Left lung (tissue), 10 donors: ENCODE measurements around the gene GRIA2. TPM values are rescaled to one million over a fixed set of nuclear protein-coding genes. Genes with fewer than 3 reads are reported as not detected.

Source experiments
- ATAC-seq: fragments of 200-7000 bp; cut with Tn5 transposase; one replicate; pipeline ENCODE4 v1.9.1; 2020; ENCODE audit warnings: moderate library complexity
- DNase-seq, 4 donors: peaks; one replicate each; pipeline ENCODE4 v3.0.0-alpha.2; 2013 to 2020
- H3K27ac ChIP-seq, 2 donors: fragments of 200-600 bp; sonication (generic) in 1 of 2; one replicate each; pipeline versions ENCODE4 v1.5.0 to v1.8.0; 2020 to 2021
- H3K27me3 ChIP-seq, 2 donors: fragments of 200-600 bp; sonication (generic) in 1 of 2; one replicate each; pipeline versions ENCODE4 v1.5.0 to v1.8.0; 2020 to 2021
- H3K36me3 ChIP-seq, 2 donors: fragments of 200-600 bp; sonication (generic) in 1 of 2; one replicate each; pipeline versions ENCODE4 v1.5.0 to v1.8.0; 2020 to 2021
- H3K4me1 ChIP-seq, 2 donors: fragments of 200-600 bp; one replicate each; pipeline ENCODE4 v1.8.0; 2021
- H3K4me3 ChIP-seq, 2 donors: fragments of 200-600 bp; sonication (generic) in 1 of 2; one replicate each; pipeline versions ENCODE4 v1.5.0 to v1.8.0; 2020 to 2021; ENCODE audit warnings: mild to moderate bottlenecking in 1 of 2
- H3K9me3 ChIP-seq, 2 donors: fragments of 200-600 bp; sonication (generic) in 1 of 2; one replicate each; pipeline versions ENCODE4 v1.5.0 to v1.8.0; 2020 to 2021
- intact Hi-C, 2 donors: fragments of 100-400 bp; cut with DNase I; formaldehyde crosslinking; loops; one replicate each; pipeline versions ENCODE4 v1.11.2 to v1.14.2; 2022
- polyA plus RNA-seq, 6 donors: library from polyadenylated mRNA; unstranded; fragments of 120-200 nt; gene quantifications; one replicate each; pipeline ENCODE4 v1.2.1, GENCODE V29; 2013; ENCODE audit not compliant: insufficient read length in 6 of 6
- total RNA-seq, 2 donors: library from RNA; stranded (reverse); fragmentation: NEBNext Ultra II Directional; extraction: Animal tissue kit (Norgen Biotek cat#: 25700); gene quantifications; one replicate each; pipeline ENCODE4 v1.2.1, GENCODE V29; 2021
- TF ChIP-seq, protein P1 (sequence below), 2 donors: fragments of 200-600 bp; sonication (generic) in 1 of 2; IDR thresholded peaks; one replicate each; pipeline versions ENCODE4 v1.5.0 to v1.8.0; 2021; ENCODE audit warnings: antibody characterized with exemption in 2 of 2
- donor health status: DM: no; HTN: yes; CAD: no.
- donor health status: DM: no; HTN: no; CAD: no.

GRIA2 gene
- total and polyA plus RNA-seq, 8 donors = 1.5 to 3.5 (median 1.9) TPM; not detected in 2

DNA sequence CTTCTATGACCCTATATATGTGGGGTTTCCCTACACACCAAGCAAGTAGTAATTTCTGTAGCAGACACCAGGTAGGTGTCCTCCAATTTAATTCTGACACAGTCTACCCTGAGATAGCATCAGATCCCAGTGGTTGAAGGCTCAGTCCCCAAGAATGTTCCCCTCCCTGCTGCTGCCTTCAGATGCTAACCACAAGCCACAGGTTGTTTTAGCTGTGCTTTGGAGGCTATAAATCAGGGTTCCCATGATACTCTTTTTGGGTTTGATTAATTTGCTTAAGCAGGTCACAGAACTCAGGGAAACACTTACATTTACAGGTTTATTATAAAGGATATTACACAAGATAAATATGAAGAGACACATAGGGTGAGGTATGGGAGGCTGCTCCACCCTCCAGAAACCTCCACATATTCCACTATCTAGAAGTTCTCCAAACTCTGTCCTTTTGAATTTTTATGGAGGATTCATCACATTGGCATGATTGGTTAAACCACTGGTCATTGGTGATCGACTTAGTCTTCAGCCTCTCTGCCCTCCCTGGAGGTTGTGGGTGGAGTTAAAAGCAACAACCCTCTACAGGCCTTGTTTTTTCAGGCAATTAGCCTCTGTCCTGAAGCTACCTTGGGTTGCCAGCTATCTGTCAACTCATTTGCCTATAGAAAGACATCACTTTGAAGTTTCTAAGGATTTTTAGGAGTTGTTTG, 50.8 kb downstream of the GRIA2 start:
- Histone ChIP-seq H3K27ac (no peak overlapping the region), H3K4me3 (no peak overlapping the region), H3K36me3 (no peaks in the 10 kb centered on the region), H3K9me3 (peaks cover 0 to 2% of the 10 kb centered on the region in 2 donors), H3K4me1 (no peaks in the 10 kb centered on the region), H3K27me3 (no peaks in the 10 kb centered on the region)
- ATAC-seq = no peak
- no peak for DNase-seq
- TF ChIP-seq, protein P1, sequence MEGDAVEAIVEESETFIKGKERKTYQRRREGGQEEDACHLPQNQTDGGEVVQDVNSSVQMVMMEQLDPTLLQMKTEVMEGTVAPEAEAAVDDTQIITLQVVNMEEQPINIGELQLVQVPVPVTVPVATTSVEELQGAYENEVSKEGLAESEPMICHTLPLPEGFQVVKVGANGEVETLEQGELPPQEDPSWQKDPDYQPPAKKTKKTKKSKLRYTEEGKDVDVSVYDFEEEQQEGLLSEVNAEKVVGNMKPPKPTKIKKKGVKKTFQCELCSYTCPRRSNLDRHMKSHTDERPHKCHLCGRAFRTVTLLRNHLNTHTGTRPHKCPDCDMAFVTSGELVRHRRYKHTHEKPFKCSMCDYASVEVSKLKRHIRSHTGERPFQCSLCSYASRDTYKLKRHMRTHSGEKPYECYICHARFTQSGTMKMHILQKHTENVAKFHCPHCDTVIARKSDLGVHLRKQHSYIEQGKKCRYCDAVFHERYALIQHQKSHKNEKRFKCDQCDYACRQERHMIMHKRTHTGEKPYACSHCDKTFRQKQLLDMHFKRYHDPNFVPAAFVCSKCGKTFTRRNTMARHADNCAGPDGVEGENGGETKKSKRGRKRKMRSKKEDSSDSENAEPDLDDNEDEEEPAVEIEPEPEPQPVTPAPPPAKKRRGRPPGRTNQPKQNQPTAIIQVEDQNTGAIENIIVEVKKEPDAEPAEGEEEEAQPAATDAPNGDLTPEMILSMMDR (IDR thresholded peaks at IDR 0.05) = no peak
- intact Hi-C loops = no loop called here

DNA sequence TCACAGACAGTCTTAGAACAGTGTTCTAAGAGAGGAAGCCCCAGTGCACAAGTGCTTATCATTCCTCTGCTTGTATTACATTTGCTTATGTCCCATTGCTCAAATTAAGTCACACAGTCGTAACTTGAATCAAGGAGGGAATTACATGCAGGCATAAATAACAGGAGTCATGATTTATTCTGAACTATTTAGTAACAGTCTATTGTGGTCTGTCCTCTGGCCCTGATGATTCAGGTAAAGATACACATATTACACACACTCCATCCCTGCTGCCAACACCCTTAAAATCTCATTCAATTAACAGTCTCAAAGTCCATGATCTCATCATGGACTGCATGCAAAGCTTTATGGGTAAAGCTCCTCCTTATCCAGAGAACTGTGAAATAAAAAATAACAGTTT, 60.1 kb downstream of the GRIA2 start:
- Histone ChIP-seq H3K36me3 (no peaks in the 10 kb centered on the region), H3K4me3 (no peak overlapping the region), H3K27me3 (no peaks in the 10 kb centered on the region), H3K27ac (no peak overlapping the region), H3K9me3 (no peaks in the 10 kb centered on the region), H3K4me1 (no peaks in the 10 kb centered on the region)
- intact Hi-C loops = no loop called here
- DNase-seq = no peak
- TF ChIP-seq, protein P1 (IDR thresholded peaks at IDR 0.05) = no peak
- no peak for ATAC-seq

DNA sequence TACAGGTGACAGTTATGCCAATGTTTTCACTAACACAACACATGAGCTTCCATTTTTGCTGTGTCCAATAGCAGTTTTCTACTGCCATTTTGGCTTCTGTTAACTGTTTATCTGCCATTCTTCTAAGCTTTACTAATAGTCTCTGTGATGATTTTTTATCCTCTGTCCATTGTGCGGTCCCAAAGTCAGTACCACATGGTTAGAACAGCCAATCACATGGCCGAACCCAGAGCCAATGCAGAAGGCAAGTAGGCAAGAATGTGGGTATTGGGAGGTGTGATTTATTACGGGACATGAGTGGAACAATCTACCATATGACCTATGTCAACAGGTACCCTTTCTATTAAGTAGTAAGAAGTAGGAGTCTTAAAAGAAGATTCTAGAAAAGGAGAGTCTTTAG, 61.5 kb downstream of the GRIA2 start:
- Histone ChIP-seq H3K9me3 (no peaks in the 10 kb centered on the region), H3K4me3 (no peak overlapping the region), H3K27me3 (no peaks in the 10 kb centered on the region), H3K36me3 (no peaks in the 10 kb centered on the region), H3K4me1 (no peaks in the 10 kb centered on the region), H3K27ac (no peak overlapping the region)
- ATAC-seq = no peak
- intact Hi-C loops = no loop called here
- DNase-seq = no peak
- TF ChIP-seq, protein P1 (IDR thresholded peaks at IDR 0.05) = no peak

DNA sequence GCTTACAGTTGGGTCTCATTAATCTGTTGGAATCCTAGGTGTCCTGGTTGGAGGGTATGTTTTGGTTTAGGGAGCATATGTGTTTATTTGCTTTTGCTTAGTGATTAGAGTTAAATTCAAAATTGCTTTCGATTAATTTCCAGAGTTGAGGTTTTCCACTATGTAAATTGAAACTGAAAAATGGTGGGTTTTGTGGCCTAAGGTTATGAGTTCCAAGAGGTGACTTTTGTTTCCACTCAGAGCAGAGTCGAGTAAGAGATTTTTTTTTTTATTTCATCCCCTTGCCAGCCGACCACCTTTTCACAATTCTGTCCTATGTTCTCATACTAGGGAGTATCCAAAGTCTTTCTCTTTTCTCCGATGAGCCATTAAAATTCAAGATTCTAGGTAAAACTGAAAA, 66.9 kb downstream of the GRIA2 start:
- no peak for DNase-seq
- Histone ChIP-seq H3K27me3 (no peaks in the 10 kb centered on the region), H3K4me3 (no peak overlapping the region), H3K27ac (no peak overlapping the region), H3K4me1 (no peaks in the 10 kb centered on the region), H3K9me3 (no peaks in the 10 kb centered on the region), H3K36me3 (no peaks in the 10 kb centered on the region)
- intact Hi-C loops = no loop called here
- ATAC-seq = no peak
- TF ChIP-seq, protein P1 (IDR thresholded peaks at IDR 0.05) = no peak

DNA sequence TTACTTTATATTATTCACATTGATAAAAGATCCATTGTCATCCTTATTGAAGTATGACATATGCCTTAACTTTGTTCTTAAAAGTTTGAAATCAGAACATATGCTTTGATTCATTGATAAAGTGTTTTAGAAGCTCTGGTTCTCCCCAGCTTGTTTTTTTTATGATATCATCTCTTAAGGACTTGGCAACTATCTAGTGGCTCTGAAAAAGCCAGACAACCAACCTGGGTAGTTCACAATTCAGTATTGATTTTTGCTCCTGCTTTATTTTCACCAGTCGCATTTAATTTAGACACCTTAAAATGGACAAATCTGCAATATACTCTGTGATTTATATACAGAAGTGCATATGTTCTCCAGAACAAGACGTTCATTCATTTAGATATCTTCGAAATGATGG, 70.1 kb downstream of the GRIA2 start:
- TF ChIP-seq, protein P1 (IDR thresholded peaks at IDR 0.05) = no peak
- Histone ChIP-seq H3K27me3 (no peaks in the 10 kb centered on the region), H3K9me3 (no peaks in the 10 kb centered on the region), H3K4me1 (no peaks in the 10 kb centered on the region), H3K36me3 (no peaks in the 10 kb centered on the region), H3K4me3 (no peak overlapping the region), H3K27ac (no peak overlapping the region)
- ATAC-seq (no peak), DNase-seq (no peak)
- intact Hi-C loops = no loop called here
